ENCODE data around the gene WHRN.

WHRN gene

GRCh38 chr9:114476891-114477469, 28.3 kb downstream of the WHRN start:
- Histone ChIP-seq H3K27ac (no peak overlapping the region), H3K4me3 (no peak overlapping the region)

- Histone ChIP-seq H3K27ac (no peak overlapping the region), H3K4me3 (no peak overlapping the region)
Observed at GRCh38 chr9:114475412-114476135, 29.7 kb downstream of the WHRN start.

GRCh38 chr9:114474425-114474824, 30.8 kb downstream of the WHRN start:
- no peak overlapping the region for H3K27ac ChIP-seq

GRCh38 chr9:114473447-114473801, 31.8 kb downstream of the WHRN start:
- Histone ChIP-seq H3K27ac (no peak overlapping the region), H3K4me3 (no peak overlapping the region)

More at GRCh38 chr9:114474425-114474824, 30.8 kb downstream of the WHRN start:
- no peak overlapping the region for H3K4me3 ChIP-seq

GRCh38 chr9:114472765-114473446, 32.4 kb downstream of the WHRN start:
- H3K27ac ChIP-seq: no peak overlapping the region
- H3K4me3 ChIP-seq: no peak overlapping the region

GRCh38 chr9:114471157-114471556, 34.1 kb downstream of the WHRN start:
- no peak overlapping the region for H3K4me3 ChIP-seq
- H3K27ac ChIP-seq: no peak overlapping the region

- Histone ChIP-seq H3K4me3 (no peak overlapping the region), H3K27ac (no peak overlapping the region)
Observed at GRCh38 chr9:114470581-114470980, 34.7 kb downstream of the WHRN start.

GRCh38 chr9:114470121-114470520, 35.2 kb downstream of the WHRN start:
- no peak overlapping the region for H3K27ac ChIP-seq
- no peak overlapping the region for H3K4me3 ChIP-seq

- Histone ChIP-seq H3K4me3 (no peak overlapping the region), H3K27ac (no peak overlapping the region)
Observed at GRCh38 chr9:114469091-114469853, 36.0 kb downstream of the WHRN start.

GRCh38 chr9:114467910-114468309, 37.4 kb downstream of the WHRN start:
- no peak overlapping the region for H3K27ac ChIP-seq
- no peak overlapping the region for H3K4me3 ChIP-seq

GRCh38 chr9:114467226-114467750, 38.0 kb downstream of the WHRN start:
- H3K27ac ChIP-seq: no peak overlapping the region
- H3K4me3 ChIP-seq: no peak overlapping the region

GRCh38 chr9:114465906-114466900, 39.1 kb downstream of the WHRN start:
- Histone ChIP-seq H3K4me3 (no peak overlapping the region), H3K27ac (no peak overlapping the region)

- Histone ChIP-seq H3K4me3 (no peak overlapping the region), H3K27ac (no peak overlapping the region)
Observed at GRCh38 chr9:114465417-114465816, 39.9 kb downstream of the WHRN start.

- no peak overlapping the region for H3K4me3 ChIP-seq
- no peak overlapping the region for H3K27ac ChIP-seq
Observed at GRCh38 chr9:114464281-114465051, 40.8 kb downstream of the WHRN start.

GRCh38 chr9:114462791-114463190, 42.5 kb downstream of the WHRN start:
- H3K27ac ChIP-seq: no peak overlapping the region
- H3K4me3 ChIP-seq: no peak overlapping the region

- no peak overlapping the region for H3K4me3 ChIP-seq
- H3K27ac ChIP-seq: no peak overlapping the region
Observed at GRCh38 chr9:114461468-114461867, 43.8 kb downstream of the WHRN start.

- Histone ChIP-seq H3K27ac (no peak overlapping the region), H3K4me3 (no peak overlapping the region)
Observed at GRCh38 chr9:114460513-114461199, 44.6 kb downstream of the WHRN start.

- H3K27ac ChIP-seq: no peak overlapping the region
- no peak overlapping the region for H3K4me3 ChIP-seq
Observed at GRCh38 chr9:114459464-114459863, 45.8 kb downstream of the WHRN start.
